ENCODE measurements around the gene MED27.

GRCh38 chr9:131986576-131986975, 93.1 kb downstream of the MED27 start:
- TF ChIP-seq POLR2A (IDR thresholded peaks at IDR 0.05; ENCODE audit: low read depth, low read length) (no peak), TAF1 (IDR thresholded peaks at IDR 0.05; ENCODE audit: borderline replicate concordance, low read depth, low read length) (no peak)

All from GM12892 (cell line).